K562 (cell line): ENCODE measurements around the gene FRAT1. TPM values are rescaled to one million over a fixed set of nuclear protein-coding genes. Genes with fewer than 3 reads are reported as not detected.

Experiments
- ARNT ChIP-seq, 2 experiments: fragments of 450-650 bp; IDR thresholded peaks; 2 replicates each; pipeline ENCODE4 v1.6.1; 2016; ENCODE audit warnings: mild to moderate bottlenecking in 1 of 2
- FOXM1 ChIP-seq, 2 experiments: fragments of 450-650 bp in 1 of 2; sonication (generic) in 1 of 2; formaldehyde crosslinking in 1 of 2; IDR thresholded peaks; 2 replicates each; pipeline versions ENCODE4 v1.6.1 to v1.9.0; 2017 to 2022; ENCODE audit warnings: low read depth in 2 of 2, mild to moderate bottlenecking in 2 of 2, missing genetic modification reagents in 1 of 2, moderate library complexity in 1 of 2
- MEF2D ChIP-seq: conservative IDR thresholded peaks from 2 replicates; pipeline ENCODE4 v1.6.1; 2016; ENCODE audit warnings: low read depth, missing genetic modification characterization, missing compliant biosample characterization
- NRF1 ChIP-seq, 2 experiments: fragments of 450-650 bp; IDR thresholded peaks in 1 of 2; conservative IDR thresholded peaks in 1 of 2; 2 replicates each; pipeline ENCODE4 v1.6.1; 2014; ENCODE audit warnings: mild to moderate bottlenecking in 2 of 2
- PML ChIP-seq: IDR thresholded peaks from 2 replicates; pipeline ENCODE4 v1.6.1; 2012; ENCODE audit warnings: low read length, inconsistent platforms
- RBM14 ChIP-seq: fragments of 200-400 bp; formaldehyde crosslinking; IDR thresholded peaks from 2 replicates; pipeline ENCODE4 v1.6.1; 2018; ENCODE audit warnings: low read depth, mild to moderate bottlenecking, low read length, moderate library complexity, borderline replicate concordance; ENCODE audit not compliant: insufficient read depth
- RBM34 ChIP-seq: fragments of 200-400 bp; formaldehyde crosslinking; IDR thresholded peaks from 2 replicates; pipeline ENCODE4 v1.6.1; 2018; ENCODE audit warnings: low read length, borderline replicate concordance; ENCODE audit not compliant: insufficient read depth
- SMARCA5 ChIP-seq: fragments of 450-650 bp; IDR thresholded peaks from 2 replicates; pipeline ENCODE4 v1.6.1; 2016
- SRF ChIP-seq, 2 experiments: fragments of 250-450, 450-650 bp in 1 of 2; sonication (Bioruptor Pico) in 1 of 2; sonication (generic) in 1 of 2; formaldehyde crosslinking; IDR thresholded peaks; 2 replicates each; pipeline versions ENCODE4 v1.5.0 to v1.5.1; 2020 to 2022; ENCODE audit warnings: mild to moderate bottlenecking in 1 of 2, missing genetic modification reagents in 1 of 2
- TEAD4 ChIP-seq, 2 experiments: sonication (generic) in 1 of 2; formaldehyde crosslinking in 1 of 2; IDR thresholded peaks; 2 replicates each; pipeline versions ENCODE4 v1.6.1 to v1.8.0; 2012 to 2022; ENCODE audit warnings: borderline replicate concordance in 1 of 2, inconsistent platforms in 1 of 2, low read length in 1 of 2, mild to moderate bottlenecking in 1 of 2, missing genetic modification reagents in 1 of 2
- ZNF197 ChIP-seq: fragments of 200-800 bp; sonication (Bioruptor generic); IDR thresholded peaks from 2 replicates; pipeline ENCODE4 v1.6.1; 2016; ENCODE audit warnings: low read depth, missing genetic modification characterization, missing compliant biosample characterization
- ZNF239 ChIP-seq: fragments of 250-450 bp; sonication (Bioruptor Pico); IDR thresholded peaks from 2 replicates; pipeline ENCODE4 v1.4.0; 2020; ENCODE audit warnings: mild to moderate bottlenecking
- ZNF347 ChIP-seq: fragments of 450-650 bp; formaldehyde crosslinking; IDR thresholded peaks from 2 replicates; pipeline ENCODE4 v1.4.0; 2020; ENCODE audit warnings: low read depth, mild to moderate bottlenecking, moderate library complexity
- polyA plus RNA-seq, 8 experiments: library from polyadenylated mRNA; depleted of rRNA in 4 of 8; stranded (reverse) in 5 of 8; unstranded in 3 of 8; fragments of >200 nt; fragmentation: Nextera tagmentation in 2 of 8; fragmentation: Illumina TruSeq in 1 of 8; extraction: Ambion mirVana in 2 of 8; extraction: Trizol in 1 of 8; gene quantifications; 2 replicates each; pipeline versions ENCODE4 v1.2.1 to v1.2.3, GENCODE V29; 2011 to 2014; ENCODE audit warnings: inconsistent platforms in 1 of 8, missing spikeins in 1 of 8
- total RNA-seq, 7 experiments: library from RNA; depleted of rRNA in 6 of 7; stranded (reverse); fragments of >200 nt in 6 of 7; fragmentation: Illumina TruSeq in 2 of 7; extraction: Trizol in 2 of 7; gene quantifications; 2 replicates each; pipeline versions ENCODE4 v1.2.1 to v1.2.3, GENCODE V29; 2011 to 2021; ENCODE audit warnings: low replicate concordance in 1 of 7
- TF ChIP-seq, protein P1 (sequence below): fragments of 250-450 bp; sonication (Bioruptor Pico); IDR thresholded peaks from 2 replicates; pipeline ENCODE4 v1.4.0; 2020; ENCODE audit warnings: borderline replicate concordance
- TF ChIP-seq, protein P2 (sequence below), 2 experiments: fragments of 200-800 bp in 1 of 2; sonication (Bioruptor generic) in 1 of 2; sonication (generic) in 1 of 2; formaldehyde crosslinking in 1 of 2; IDR thresholded peaks in 1 of 2; conservative IDR thresholded peaks in 1 of 2; 2 replicates each; pipeline versions ENCODE4 v1.5.0 to v1.6.1; 2016 to 2020; ENCODE audit warnings: missing compliant biosample characterization in 1 of 2, missing genetic modification characterization in 1 of 2, missing genetic modification reagents in 1 of 2
- TF ChIP-seq, protein P3 (sequence below): fragments of 450-650 bp; formaldehyde crosslinking; IDR thresholded peaks from 2 replicates; pipeline ENCODE4 v1.4.0; 2020; ENCODE audit warnings: mild to moderate bottlenecking, moderate library complexity
- TF ChIP-seq, protein P4 (sequence below): fragments of 450-650 bp; conservative IDR thresholded peaks from 2 replicates; pipeline ENCODE4 v1.6.1; 2016; ENCODE audit warnings: missing genetic modification characterization, low read depth, mild to moderate bottlenecking, control low read depth, missing compliant biosample characterization
- TF ChIP-seq, protein P5 (sequence below): sonication (generic); formaldehyde crosslinking; IDR thresholded peaks from 2 replicates; pipeline ENCODE4 v1.8.0; 2023; ENCODE audit warnings: mild to moderate bottlenecking, missing genetic modification reagents

The FRAT1 gene
- total and polyA plus RNA-seq, 9 of the 15 experiments (the other 6 are each of a cell fraction or from before 2014, with no cell fraction given), result 0.11 to 4.6 (median 1.4) TPM

DNA sequence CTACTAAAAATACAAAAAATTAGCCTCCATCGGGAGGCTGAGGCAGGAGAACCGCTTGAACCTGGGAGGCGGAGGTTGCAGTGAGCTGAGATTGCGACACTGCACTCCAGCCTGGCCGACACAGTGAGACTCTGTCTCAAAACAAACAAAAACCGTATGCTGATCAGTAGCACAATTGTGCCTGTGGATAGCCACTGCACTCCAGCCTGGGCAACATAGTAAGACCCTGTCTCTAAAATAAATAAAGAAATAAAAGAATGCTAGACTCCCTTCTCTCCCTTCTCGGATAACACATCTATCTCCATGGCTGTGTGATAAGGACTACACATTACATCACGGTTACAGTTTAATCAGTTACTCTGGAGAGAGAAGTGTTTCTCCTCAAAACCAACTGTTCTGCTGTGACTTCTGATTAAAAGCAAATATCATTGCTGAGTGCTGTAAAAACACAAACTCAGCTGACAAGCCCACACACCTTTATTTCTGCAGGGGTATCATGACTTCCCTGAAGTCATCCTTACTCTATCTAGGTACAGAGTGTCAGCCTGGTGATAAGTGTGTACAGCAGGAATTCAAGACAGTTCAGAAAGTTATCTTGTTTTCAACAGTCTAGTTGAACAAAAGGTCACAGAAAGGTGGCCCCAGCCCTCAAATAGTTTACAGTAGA, 21.4 kb upstream of the FRAT1 start (continued):
- TF ChIP-seq, protein P1, sequence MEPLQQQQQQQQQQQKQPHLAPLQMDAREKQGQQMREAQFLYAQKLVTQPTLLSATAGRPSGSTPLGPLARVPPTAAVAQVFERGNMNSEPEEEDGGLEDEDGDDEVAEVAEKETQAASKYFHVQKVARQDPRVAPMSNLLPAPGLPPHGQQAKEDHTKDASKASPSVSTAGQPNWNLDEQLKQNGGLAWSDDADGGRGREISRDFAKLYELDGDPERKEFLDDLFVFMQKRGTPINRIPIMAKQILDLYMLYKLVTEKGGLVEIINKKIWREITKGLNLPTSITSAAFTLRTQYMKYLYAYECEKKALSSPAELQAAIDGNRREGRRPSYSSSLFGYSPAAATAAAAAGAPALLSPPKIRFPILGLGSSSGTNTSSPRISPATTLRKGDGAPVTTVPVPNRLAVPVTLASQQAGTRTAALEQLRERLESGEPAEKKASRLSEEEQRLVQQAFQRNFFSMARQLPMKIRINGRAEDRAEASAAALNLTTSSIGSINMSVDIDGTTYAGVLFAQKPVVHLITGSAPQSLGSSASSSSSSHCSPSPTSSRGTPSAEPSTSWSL, result no peak
- TF ChIP-seq PML, result peak; percentile 36; the same call in 1 of the 2 replicates
- peak; percentile 76 for TF ChIP-seq SMARCA5
- peak; percentile 88 for TF ChIP-seq TEAD4 (IDR thresholded peaks at IDR 0.05; ENCODE audit: low read length)
- TF ChIP-seq TEAD4 (CRISPR knock-in tag; IDR thresholded peaks at IDR 0.05; ENCODE audit: borderline replicate concordance), result no peak
- no peak for TF ChIP-seq ZNF197
- TF ChIP-seq, protein P2, sequence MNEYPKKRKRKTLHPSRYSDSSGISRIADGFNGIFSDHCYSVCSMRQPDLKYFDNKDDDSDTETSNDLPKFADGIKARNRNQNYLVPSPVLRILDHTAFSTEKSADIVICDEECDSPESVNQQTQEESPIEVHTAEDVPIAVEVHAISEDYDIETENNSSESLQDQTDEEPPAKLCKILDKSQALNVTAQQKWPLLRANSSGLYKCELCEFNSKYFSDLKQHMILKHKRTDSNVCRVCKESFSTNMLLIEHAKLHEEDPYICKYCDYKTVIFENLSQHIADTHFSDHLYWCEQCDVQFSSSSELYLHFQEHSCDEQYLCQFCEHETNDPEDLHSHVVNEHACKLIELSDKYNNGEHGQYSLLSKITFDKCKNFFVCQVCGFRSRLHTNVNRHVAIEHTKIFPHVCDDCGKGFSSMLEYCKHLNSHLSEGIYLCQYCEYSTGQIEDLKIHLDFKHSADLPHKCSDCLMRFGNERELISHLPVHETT (CRISPR knock-in tag; conservative IDR thresholded peaks at IDR 0.05 in 1 of 2, IDR thresholded peaks at IDR 0.05 in 1 of 2), result no peak
- TF ChIP-seq, protein P3, sequence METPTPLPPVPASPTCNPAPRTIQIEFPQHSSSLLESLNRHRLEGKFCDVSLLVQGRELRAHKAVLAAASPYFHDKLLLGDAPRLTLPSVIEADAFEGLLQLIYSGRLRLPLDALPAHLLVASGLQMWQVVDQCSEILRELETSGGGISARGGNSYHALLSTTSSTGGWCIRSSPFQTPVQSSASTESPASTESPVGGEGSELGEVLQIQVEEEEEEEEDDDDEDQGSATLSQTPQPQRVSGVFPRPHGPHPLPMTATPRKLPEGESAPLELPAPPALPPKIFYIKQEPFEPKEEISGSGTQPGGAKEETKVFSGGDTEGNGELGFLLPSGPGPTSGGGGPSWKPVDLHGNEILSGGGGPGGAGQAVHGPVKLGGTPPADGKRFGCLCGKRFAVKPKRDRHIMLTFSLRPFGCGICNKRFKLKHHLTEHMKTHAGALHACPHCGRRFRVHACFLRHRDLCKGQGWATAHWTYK, result no peak
- TF ChIP-seq, protein P4, sequence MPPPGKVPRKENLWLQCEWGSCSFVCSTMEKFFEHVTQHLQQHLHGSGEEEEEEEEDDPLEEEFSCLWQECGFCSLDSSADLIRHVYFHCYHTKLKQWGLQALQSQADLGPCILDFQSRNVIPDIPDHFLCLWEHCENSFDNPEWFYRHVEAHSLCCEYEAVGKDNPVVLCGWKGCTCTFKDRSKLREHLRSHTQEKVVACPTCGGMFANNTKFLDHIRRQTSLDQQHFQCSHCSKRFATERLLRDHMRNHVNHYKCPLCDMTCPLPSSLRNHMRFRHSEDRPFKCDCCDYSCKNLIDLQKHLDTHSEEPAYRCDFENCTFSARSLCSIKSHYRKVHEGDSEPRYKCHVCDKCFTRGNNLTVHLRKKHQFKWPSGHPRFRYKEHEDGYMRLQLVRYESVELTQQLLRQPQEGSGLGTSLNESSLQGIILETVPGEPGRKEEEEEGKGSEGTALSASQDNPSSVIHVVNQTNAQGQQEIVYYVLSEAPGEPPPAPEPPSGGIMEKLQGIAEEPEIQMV (tag), result no peak
- TF ChIP-seq SRF (CRISPR knock-in tag; IDR thresholded peaks at IDR 0.05), result no peak
- TF ChIP-seq ZNF347 (CRISPR knock-in tag), result no peak
- TF ChIP-seq ARNT (IDR thresholded peaks at IDR 0.05), result 0 out of 4 replicates have a peak, but pooled peaks of 1 of the 2 experiments have one; percentile 64
- TF ChIP-seq NRF1 (conservative IDR thresholded peaks at IDR 0.05 in 1 of 2, IDR thresholded peaks at IDR 0.05 in 1 of 2), result no peak
- no peak for TF ChIP-seq ZNF239 (CRISPR knock-in tag)
- TF ChIP-seq, protein P5, sequence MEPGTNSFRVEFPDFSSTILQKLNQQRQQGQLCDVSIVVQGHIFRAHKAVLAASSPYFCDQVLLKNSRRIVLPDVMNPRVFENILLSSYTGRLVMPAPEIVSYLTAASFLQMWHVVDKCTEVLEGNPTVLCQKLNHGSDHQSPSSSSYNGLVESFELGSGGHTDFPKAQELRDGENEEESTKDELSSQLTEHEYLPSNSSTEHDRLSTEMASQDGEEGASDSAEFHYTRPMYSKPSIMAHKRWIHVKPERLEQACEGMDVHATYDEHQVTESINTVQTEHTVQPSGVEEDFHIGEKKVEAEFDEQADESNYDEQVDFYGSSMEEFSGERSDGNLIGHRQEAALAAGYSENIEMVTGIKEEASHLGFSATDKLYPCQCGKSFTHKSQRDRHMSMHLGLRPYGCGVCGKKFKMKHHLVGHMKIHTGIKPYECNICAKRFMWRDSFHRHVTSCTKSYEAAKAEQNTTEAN (CRISPR knock-in tag), result no peak
- TF ChIP-seq MEF2D, result no peak
- peak; percentile 45; the same call in 1 of the 2 replicates for TF ChIP-seq FOXM1 (IDR thresholded peaks at IDR 0.05; ENCODE audit: low read depth)
- no peak for TF ChIP-seq FOXM1 (CRISPR knock-in tag; IDR thresholded peaks at IDR 0.05; ENCODE audit: low read depth)
- TF ChIP-seq RBM14, result no peak
- TF ChIP-seq RBM34, result no peak
